HG03558 (cell line): Measurements from ENCODE around the gene MYL12B.
A peak's percentile ranks its signal among the peaks of the same experiment; 100 is the strongest.
"Not testable (repeated sequence)": the region's sequence is repeated elsewhere in the genome, so short reads cannot be mapped to it uniquely, and the experiment has no call there.

Source experiments
- ATAC-seq: cut with Tn5 transposase; IDR thresholded peaks from one replicate; pipeline ENCODE4 v1.9.1; 2021; ENCODE audit warnings: moderate number of reproducible peaks; ENCODE audit not compliant: unreplicated experiment; ENCODE audit errors: extremely low read depth

Gene MYL12B

GRCh38 chr18:3261373-3262233 lies at the start of gene MYL12B:
TSS of gene MYL12B (plus strand) at chr18:3262133. CDS start at chr18:3272899, 10,766 bp downstream.
- ATAC-seq = peak; percentile 76

- ATAC-seq = no peak
Observed at GRCh38 chr18:3212657-3213056, 49.3 kb upstream of the MYL12B start.

DNA sequence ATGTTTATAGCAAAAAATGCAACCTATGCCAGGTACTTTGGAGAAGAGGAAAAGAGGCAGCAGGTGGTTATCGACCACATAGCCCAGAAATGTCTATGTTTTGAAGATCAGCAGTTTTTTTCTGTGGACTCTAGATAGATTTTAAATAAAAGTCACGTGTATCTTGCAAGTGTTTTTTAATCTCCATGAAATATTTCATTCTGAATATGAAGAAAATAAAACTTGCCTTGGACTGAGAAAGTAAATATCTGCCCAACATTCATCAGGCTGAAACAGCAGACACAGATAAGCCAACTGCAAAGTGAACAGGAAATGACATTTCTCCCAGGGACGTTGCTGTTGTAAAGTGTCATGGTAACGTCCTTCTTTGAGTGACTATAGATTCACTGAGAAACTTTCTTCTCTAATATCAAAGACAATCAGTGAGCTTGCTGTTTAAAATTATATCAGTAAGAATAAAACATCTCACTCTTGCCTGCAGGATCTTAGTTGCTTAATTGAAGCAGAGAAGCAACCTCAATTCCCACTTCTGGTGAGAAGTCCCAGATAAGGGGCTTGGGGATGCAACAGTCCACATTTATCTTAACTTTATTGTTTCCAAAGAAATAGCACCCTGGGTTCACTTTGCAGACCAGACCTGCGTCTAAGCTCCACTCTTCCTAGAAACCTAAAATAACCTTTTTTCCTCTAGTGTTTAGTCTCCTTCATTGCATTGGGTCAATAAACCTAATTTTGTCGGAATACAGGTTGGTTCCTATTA lies 48.5 kb upstream of the MYL12B start:
- ATAC-seq = no peak

DNA sequence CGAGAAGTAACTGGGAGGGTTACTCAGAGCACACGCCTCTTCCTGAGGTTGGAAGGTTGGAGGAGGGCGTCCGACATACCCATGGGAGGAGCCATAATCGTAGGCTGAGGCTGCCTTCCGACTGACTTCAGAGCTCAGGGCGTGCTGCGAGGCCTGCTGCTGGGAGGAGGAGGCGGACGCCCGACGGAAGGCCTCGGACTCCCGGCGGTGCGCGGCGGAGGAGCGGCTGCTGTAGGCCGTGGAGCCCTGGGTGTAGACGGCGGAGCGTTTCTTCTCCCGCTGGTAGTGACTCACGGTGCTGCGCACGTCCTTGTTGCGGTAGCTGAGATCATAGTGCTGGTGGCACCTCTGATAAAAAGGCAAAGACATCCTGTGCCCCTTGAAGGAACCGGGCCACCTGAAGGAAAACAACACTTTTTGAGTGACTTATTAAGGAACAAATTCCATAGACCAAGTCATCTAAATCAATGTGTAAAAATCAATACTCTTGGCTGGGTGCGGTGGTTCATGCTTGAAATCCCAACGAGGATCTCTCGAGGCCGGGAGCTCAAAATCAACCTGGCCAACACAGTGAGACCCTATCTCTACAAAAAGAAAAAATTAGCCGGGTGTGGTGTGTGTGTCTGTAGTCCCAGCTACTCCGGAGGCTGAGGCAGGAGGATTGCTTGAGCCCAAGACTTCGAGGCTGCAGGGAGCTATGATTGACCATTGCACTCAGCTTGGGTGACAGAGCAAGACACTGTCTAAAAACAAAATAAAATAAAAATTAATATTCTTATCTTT lies 46.9 kb upstream of the MYL12B start:
- no peak for ATAC-seq

- ATAC-seq = no peak
Observed at GRCh38 chr18:3216987-3217386, 44.9 kb upstream of the MYL12B start.

GRCh38 chr18:3217948-3218647 lies 43.8 kb upstream of the MYL12B start:
- ATAC-seq = no peak

- no peak for ATAC-seq
Observed at GRCh38 chr18:3218819-3219218, 43.1 kb upstream of the MYL12B start.

DNA sequence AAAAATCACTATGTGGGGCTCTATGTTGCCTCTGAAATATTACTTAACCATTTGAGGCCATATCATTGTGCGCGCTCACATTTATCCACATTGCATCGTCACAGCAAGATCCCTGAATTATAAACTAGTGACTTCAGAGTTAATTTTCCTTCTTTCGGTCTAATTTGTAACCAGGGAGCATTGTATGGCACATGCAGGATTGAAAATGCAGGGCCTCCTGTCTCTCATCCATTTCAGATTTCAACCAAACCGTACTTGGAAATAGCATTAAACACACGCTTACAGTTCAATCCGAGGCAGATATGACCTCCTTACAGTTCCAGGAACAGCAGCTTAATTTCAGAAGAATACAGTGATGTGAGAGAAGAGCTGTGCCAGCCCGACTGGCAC lies 42.7 kb upstream of the MYL12B start:
- no peak for ATAC-seq

DNA sequence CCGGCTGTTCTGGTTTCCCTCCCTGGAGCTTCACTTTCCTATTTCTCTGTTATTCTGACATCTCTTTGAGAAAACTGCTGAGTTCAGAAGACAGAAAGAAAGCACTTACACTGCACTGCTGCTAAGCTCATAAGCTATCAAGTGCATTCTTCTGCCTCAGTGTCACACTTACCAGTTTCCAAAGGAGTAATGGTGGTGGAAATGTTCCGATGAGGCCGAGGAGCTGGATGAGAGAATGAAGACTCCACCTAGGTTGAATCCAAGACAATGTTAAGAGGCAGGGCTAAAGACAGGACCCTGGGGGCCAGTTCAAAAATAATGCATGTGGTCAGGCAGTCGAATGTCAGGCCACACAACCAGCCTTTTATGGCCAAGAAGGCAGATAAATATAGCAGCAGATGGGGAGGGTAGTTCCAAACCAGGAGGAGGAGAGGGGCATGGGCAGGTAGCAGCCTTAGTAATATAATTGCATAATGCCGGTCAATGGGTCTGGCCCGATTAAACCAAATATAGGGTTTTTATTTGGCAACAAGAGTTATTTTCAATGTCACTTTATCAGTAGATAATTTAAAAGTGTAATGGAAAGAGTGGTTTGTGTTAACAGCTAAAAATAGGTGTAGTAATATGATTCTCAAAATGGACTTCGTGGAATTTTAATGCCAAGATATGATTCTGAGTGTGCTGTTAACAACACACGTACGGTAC lies 42.1 kb upstream of the MYL12B start, which contains the start of gene MYOM1:
TSS of gene MYOM1 (minus strand) at position 338 of the 705 bp plus-strand sequence. CDS start 4,745 bp downstream, outside the sequence.
- ATAC-seq = no peak

- not testable (repeated sequence) for ATAC-seq
Observed at GRCh38 chr18:3220868-3221267, 41.1 kb upstream of the MYL12B start.

GRCh38 chr18:3221496-3221895 lies 40.4 kb upstream of the MYL12B start:
- no peak for ATAC-seq

GRCh38 chr18:3223356-3223755 lies 38.6 kb upstream of the MYL12B start:
- no peak for ATAC-seq

GRCh38 chr18:3224223-3224622 lies 37.7 kb upstream of the MYL12B start:
- no peak for ATAC-seq

GRCh38 chr18:3225588-3225987 lies 36.3 kb upstream of the MYL12B start:
- no peak for ATAC-seq

- no peak for ATAC-seq
Observed at GRCh38 chr18:3226048-3226447, 35.9 kb upstream of the MYL12B start.

GRCh38 chr18:3230401-3231334 lies 31.3 kb upstream of the MYL12B start:
- no peak for ATAC-seq

DNA sequence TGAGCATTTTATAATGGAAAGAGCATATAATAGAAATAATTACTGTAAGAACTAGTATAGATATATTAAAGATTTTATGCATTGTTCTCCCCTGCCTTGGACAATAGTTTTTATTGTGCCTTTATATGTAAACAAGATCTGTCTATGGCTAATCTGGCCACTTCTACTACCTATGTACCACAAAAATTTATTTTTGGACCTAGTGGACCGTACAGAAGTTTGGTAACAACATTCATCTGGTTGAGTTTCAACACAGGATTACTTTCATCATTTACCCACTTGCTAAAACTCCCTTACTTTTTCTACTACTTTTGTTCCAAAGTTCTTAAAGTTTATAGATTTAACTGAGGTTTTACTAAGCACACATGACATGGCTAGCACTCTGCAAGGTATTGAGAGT lies 28.9 kb upstream of the MYL12B start:
- ATAC-seq = no peak

DNA sequence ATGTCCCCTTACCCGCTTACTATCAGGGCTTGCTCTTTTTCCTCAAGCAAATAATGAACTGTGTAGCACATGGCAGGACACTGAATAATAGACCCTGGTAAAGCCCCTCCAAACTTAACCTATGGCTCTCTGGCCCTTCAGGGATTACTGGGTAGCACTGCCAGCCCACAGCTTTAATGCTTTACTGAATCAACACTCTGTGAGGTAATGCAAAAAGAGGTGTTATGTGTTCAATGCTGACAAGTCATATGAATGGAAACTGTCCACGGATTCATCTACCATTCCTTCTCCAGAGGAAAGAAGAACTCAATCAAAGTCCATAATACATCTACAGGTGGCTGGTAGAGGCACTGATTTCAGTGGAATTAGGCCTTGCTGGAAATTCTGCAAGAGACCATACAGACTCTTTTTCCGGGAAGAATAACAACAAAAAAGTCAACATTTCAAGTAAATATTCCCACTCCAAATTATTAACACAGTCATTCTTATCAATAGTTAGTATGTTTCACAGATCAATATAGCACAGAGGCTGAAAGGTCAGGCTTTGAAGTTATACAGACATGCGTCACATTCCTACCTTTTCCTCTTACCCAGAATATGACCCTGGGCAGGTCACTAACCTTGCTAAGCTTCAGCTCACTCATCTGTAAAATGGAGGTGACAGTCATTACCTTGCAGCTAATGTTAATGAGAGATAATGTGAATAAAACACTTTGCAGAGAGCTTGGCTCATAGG lies 28.3 kb upstream of the MYL12B start:
- no peak for ATAC-seq
